SKM-1 treated with dmso at 0.1 percent for 144 hours (cell line): ENCODE measurements around the gene PON3.

ENCODE experiments used
- DNase-seq: peaks from one replicate; lab custom pipeline; 2025; ENCODE audit not compliant: unreplicated experiment; lab: John Stamatoyannopoulos, UW

The PON3 gene

DNA sequence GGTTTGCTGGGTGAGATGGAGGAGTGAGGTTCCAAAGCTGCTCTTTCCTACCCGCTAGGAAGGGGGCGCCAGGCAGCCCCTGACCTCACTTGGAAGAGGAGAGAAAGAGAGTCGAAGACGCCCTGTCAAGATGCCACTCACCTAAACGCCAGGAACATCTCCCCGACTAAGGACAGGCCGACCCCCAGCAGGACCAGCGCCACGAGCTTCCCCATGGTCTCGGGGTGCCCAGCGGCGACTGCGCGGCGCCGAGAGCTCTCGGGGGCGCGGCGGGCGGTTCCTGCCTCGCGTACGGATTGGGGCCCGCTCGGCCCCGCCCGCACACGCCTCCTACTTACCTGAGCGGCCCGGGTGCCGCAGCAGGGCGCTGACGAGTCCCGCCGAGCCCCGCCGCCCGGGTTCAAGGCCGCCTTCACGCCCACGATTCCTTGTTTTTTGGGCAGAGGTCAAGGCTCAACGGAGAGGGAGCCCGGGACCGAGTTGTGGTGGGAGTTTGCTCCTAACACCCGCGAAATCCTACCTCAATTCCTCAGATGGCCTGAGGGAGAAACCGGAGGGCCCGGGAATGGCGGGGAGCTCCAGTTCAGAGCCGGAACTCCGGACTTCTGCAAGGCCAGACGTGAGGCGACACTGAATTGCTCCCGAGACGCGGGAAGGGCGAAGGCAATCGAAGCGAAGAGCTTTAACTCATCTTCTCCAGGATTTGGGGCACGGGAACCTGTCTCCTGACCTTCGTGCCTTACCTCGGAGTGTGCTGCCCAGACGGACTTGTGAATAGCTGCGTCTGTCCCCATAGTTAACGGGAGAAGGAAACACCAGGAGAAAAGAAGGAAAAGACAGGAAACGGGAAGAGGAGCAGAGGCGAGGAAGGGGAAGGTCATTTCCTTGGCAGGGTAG is at the start of gene PON3:
PON3 (minus strand) TSS at position 240 of the 897 bp plus-strand sequence; CDS start at position 215, 25 bp downstream.
- no peak for DNase-seq

DNA sequence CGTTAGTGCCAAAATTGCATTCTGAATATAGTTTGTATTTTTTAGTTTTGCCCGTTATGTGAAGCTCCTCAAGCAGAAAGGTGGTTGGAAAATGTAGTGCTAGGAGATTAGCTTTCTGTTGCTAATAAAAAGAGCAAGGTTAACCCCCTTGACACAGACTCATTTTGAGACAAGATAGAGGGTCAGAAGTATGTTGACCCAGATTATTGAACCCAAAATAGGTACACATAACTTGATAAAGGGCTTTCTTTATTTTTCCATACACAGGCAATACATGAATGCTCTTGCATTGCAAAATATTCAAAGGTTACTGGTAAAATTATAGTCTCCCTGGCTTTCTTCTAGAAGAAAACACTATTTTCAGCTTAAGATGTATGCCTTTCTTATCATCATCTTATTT is 48.6 kb upstream of the PON3 start:
- DNase-seq, result no peak

DNA sequence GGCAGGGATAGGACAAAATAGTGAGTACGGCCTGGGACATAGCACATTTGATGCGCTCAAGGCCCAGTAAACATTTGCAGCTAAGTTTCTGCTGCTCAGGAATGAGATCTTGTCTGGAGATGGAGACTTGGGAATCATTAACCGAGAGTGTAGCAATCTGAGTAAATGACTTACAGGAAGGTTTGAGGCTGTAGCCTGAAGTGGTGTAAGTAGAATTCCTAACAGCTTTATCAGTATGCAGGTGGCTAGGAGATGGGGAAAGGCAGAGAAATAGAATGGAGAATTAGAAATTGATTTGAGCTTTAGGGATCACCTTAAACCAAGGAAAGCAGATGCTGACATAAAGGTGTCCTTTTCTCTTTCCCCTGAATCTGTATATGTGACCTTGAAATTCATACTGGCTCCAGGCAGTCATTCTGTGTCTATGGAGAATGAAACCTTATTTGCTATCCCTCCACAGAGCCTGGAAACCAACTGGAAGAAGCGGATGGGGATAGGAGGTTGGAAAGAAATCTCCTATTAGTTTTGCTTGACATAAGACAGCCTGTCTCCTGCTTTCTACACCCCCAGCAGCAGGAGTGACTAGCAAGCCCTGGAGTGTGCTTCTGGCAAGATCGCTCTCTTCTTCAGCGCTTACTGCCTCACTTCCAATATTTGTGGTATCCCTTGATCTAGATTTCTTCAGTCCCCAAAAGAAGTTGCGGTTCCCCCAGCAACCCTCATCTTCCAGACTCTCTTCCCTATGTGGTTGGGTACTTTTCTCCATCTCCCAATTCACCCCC is 45.1 kb upstream of the PON3 start:
- no peak for DNase-seq

DNA sequence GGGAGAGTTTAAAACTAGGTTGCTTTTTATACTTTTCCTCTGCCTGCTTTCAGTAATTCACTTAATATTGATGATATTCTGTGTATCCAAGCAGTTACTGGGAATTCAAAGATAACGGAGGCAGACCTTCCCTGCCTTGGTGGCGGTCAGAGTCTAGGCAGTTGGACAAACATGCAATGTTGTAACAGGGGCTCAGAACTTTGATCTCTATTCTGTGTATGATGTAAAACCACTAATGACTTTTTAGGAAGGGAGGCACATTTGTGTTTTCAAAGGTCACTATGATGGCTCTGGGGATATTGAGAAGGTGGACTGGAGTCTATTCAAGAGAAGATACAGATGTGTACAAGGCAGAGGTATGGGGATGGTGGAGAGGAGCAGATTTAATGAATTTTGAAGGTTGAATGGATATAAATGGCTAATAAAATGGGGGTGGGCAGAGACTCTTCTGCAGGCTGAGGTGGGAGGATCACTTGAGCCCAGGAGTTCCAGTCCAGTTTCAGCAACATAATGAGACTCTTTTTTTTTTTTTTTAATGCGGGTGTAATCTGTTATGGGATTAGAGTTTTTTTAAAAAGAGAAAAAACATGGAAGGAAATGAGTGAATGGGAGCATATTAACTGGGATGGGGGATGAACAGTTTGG is 44.3 kb upstream of the PON3 start:
- DNase-seq, result no peak

DNA sequence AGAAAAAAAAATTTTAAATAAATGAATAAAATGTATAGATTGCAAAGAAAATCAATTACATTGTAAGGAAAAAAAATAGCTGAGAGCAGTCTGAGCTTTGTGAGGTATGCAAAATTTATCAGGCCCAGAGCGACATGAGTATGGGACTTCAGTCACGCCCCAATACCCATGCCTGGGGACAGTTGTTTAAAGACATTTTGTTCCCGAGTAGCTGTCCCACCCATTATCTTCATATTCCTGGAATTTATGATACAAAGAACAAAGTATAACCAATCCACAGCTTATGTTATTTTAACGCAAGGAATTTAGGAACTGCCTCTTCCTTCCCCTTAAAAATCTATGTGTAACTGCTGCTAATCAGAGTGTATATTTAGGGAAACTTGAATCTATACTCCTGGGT is 40.2 kb upstream of the PON3 start:
- no peak for DNase-seq

DNA sequence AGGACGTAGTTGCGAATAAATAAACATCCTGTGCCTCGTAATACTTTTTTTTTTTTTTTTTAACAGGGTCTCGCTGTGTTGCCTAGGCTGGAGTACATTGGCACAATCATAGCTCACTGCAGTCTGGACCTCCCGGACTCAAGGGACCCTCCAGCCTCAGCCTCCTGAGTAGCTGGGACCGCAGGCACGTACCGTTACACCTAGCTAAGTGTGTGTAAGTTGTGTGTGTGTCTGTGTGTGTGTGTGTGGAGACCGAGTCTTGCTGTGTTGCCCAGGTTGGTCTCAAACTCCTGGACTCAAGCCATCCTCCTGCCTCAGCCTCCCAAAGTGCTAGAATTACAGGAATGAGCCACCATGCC is 39.2 kb upstream of the PON3 start:
- DNase-seq, result no peak

DNA sequence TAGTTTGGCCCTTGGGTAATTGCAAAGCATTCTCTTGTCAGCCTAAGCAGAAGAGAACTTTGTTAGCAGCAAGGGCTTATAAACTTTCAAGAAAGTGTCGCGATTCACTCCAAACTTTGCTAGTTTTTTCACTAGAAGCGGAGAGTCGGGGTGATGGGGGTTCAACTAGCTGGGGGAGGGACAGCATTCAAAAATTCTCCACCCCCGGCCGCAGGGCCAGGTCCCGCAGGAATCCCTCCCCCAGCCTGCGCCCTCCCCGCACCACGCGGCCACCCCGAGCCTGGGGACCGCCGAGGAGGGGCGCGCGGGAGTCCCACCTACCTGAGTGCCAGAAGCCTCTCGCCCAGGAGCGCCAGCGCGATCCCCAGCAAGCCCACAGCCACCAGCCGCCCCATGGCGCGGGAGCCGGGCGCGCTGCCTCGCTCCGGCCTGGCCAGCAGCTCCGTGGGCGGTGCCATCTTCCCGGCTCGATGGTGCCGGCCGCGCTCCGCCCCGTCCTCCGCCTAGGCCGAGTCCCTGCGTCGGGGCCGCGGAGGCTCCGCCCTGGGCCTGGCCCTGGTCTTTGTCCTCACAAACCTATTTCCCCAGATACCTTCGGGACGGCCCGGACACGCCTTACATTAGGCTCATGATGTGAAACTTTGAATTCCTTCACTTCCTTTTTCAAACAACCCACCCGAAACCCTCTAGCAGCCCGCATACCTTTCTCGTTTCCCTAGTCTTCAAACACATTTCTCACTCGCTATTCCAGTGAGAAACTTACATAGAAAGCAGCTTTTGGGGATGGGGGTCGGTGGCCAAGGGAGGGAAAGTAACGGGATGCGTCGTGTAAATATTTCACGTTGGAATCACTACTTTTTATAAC is 38.6 kb upstream of the PON3 start, which contains the start of gene PON2:
PON2 (minus strand) TSS at position 472 of the 865 bp plus-strand sequence; CDS start at position 395, 77 bp downstream.
- DNase-seq, result peak; percentile 75

DNA sequence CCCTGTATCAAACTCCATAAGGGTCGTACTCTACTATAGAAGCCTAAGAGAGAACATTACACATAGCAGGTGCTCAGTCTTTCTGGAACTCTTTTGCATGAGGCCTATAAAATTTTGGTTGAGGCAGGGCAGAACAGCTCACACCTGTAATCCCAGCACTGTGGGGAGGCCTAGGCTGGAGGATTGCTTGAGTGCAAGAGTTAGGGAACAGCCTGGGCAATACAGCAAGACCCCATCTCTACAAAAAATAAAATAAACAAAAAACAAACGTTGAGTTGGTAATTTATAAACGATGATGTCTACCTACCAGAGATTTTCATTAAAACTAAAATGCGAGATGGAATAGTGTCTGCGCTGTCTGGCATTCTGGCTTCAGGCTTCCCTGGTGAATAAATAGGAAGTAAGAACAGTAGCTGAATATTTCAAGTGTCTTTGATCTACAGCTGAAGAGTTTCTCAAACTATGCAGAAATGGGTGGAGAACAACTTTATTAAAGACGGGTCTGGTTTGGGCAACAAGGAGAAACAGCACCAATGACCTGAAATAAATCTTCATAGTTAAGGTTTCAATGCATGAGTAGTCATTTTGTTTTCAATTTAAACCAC is 37.9 kb upstream of the PON3 start:
- DNase-seq, result no peak

DNA sequence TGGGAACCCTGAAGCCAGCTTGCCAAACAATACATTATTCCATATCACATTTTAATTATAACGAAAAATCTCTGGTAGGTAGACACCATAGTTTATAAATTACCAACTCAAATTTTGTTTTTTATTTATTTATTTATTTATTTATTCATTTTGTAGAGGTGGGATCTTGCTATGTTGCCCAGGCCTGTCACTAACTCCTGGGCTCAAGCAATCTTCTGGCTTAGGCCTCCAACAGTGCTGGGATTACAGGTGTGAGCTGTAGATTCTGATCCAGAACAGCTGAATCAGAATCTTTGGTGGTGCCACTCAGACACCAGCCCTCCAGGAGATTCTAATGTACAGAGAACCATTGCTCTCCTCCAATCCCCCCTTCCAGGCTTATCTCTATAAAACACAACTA is 37.0 kb upstream of the PON3 start:
- DNase-seq, result no peak

DNA sequence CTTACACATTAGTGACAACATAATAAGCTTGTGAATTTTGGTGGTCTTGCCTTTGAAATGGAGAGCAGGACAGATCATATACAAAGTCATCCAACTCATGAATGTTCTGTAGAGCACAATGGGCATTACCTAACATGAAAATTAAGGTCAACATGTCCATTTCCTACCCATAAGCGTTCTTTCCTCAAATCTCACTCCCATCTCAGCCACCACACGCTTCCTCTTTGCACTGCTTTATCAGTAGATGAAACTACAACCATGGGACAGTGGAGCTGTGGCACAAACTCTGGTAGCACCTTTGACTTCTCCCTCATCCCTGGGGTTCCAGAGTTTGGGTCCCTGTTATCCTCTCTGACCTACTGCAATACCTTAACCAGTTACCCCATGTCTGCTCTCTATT is 36.4 kb upstream of the PON3 start:
- no peak for DNase-seq

DNA sequence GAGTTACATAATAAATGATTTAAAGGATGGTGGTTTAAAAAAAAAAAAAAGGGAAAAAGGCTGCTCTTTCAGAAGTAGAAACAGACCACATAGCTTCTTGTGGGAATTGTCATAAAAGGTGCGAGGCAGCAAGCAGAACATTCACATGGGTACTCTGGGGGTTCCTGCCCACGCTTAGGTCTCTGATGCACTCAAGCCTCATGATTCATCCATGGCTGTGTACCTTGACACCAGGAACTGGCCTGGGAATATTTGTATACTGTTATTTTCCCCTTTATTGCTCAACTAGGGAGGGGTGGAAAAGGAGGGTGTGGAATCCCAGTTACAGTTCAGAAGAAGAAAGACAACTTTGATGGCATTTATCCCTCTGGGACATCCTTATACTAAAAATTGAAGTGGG is 34.7 kb upstream of the PON3 start:
- no peak for DNase-seq

DNA sequence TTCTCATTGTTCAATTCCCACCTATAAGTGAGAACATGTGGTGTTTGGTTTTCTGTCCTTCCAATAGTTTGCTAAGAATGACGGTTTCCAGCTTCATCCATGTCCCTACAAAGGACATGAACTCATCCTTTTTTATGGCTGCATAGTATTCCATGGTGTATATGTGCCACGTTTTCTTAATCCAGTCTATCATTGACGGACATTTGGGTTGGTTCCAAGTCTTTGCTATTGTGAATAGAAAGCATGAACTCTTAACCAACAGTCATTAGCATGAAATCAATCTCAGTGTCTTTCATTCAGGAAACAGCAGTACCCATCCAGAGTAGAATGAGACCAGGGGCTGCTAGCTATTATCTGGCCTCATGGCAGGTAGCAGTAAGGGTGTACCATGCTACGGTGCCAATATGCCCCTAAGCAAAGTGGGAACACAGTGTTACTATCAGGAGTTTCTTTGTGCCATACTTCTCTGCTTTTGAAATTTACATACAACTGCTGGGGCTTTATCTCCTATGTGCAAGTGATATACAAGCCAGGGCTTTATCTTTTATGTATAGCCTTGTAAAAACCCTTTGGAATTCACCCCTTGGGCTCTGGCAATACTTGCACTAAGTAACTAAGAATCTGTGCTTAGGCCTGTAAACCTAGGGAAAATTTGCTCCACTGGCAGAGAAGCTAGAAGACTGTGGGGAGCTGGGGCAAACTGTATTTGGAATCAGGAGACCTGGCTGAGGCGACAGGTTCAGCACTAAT is 33.2 kb upstream of the PON3 start:
- DNase-seq, result no peak

DNA sequence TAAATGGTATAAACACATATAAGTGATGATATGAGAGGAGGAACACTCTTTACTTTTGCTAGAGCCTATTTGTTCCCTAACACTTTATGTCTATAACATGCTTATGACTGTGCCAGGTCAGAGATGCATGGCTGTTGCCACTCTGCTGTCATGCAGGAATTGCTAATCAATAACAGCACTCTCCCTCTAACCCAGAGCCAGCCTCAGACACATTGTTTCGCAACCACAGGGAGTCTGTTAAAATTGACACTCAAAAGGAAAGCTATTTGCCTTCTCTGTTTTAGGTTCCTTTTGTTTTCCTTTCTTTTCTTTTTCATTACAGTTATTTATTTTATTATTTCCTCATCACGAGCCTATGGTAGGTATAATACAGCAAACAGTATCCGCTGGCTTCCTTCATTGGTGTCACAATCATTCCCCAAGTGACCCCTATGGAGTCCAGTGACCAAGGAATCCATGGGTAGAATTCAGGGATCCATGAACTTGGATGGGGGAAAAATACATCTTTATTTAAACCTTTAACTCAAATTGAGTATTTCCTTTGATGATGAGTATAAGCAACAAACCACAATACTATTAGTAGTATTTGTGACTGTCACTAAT is 31.8 kb upstream of the PON3 start:
- no peak for DNase-seq

DNA sequence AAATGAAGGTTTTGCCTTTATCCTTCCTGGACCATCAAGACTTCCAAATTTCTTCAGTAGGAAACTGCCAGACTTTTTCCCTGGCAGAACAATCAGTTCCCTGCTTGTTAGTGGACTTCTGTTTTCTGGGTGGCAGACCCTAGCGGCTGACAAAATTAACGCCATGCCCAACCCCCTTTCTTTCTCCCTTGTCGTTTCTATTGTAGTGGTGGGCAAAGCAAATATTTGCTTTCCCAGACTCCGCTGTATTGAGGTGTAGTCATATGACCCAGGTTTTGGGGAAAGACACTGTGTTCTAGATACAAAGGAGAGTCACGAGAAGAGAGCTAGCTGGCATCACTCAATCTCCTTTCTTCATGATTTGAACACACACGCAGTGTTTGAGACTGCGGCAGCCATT is 31.0 kb upstream of the PON3 start:
- DNase-seq, result no peak

DNA sequence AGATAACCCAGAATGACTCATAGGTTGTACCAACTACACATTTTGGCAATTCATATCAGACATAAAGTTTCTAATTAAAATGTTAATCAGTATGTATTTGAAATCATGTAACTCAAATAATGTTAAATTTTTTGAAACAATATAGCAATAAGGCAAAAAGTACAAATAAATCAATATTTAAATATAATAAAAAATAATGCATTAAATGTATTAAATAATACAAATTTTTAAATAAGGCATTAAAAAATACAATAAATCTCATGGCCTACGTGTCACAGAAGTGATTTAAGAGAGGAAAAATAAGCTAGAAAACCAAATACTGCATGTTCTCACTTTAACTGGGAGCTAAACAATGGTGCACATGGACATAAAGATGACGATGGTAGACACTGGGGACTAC is 29.5 kb upstream of the PON3 start:
- no peak for DNase-seq

DNA sequence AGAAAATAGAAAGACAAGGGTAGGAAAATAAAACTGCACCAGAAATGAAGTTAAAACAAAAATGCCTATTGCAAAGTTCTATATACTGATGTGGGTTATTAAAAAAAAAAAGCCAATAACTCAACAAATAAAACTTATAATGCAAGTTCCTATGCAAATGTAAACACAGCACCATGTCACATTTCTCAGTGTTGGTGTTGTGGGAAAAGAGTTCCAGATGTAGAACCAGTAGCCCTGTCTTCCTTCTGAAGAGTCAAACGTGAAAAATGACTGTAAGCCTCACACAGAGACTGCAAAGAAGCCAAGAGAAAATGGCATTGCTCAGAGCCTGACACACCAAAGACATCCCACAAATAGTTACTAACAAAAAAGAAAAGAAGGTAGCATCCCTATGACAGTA is 28.5 kb upstream of the PON3 start:
- no peak for DNase-seq

DNA sequence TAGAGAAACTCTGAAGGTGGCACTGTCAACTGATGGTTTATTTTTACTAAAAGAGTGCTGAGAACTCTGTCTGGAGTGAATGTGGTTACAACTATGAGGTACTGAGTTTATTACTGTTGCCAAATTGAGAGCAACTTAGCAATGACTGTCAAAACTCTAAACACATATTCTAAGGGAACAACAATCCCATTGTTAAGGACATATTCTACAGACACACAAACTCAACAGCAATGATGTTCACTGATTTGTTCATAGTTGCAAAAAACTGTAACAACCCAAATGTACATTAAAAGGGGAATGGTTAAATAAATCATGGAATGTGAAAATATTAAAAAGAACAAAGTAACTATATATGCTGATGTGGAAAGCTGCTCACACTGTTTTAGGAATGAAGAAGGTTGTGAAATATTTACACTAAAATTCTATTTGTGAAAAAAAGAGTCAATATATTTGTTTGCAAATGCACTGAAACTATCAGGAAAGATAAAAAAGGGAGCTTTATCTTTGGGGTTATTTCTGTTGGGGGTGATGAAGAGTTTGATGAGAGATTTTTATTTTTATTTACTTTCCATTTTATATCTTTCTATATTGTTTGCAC is 25.8 kb upstream of the PON3 start:
- DNase-seq, result no peak

DNA sequence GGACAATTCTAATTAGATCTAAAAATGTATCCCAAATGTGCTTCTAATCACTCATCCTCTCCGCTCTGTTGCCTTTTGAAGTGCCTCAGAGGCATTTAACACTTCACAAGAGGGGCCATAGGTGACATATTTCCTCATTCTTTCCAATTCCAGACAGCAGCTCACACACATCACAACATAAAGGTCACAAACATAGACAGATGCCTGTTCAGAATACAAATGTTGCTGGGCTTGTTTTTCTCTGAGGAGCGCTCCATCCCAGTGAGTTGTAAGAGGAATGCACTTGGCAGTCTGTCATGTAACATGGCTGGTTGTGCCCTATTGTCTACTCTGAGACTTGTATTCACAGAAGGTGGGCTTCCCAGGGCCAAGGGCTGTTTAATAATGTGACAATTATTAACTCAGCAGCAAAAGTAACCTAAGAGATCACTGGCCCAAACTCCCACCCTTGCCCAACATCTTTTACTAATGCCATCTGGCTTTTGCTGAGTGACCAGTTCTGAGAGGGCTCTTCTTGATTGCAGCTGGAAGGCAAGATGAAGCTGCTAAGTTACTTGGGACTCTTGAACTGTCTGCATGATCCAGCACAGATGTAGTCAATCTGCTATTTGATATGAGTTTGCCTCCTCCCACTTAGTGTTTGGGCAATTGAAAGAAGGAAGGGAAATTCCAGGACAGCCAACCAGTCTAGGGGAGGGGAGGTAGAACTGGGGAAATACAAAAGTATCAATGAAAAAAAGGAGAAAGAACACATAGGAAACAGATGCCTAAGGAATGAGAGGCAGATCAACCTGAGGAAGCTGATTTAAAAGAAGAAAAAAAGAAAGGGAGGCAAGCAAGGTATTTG is 25.0 kb upstream of the PON3 start:
- DNase-seq, result no peak
